Subcutaneous abdominal adipose tissue (tissue), 5 donors: ENCODE data around the gene KDSR.
"Not testable (repeated sequence)": the region's sequence is repeated elsewhere in the genome, so short reads cannot be mapped to it uniquely, and the experiment has no call there.

Experiments
- H3K27ac ChIP-seq: one replicate; pipeline ENCODE4 v1.7.0; 2013; ENCODE audit warnings: low read depth, mild to moderate bottlenecking, inconsistent platforms, low read length, moderate library complexity
- H3K27me3 ChIP-seq, 5 donors: one replicate each; pipeline ENCODE4 v1.7.0; 2013; ENCODE audit warnings: low read length in 5 of 5, inconsistent platforms in 1 of 5; ENCODE audit not compliant: control insufficient read depth in 5 of 5, insufficient read depth in 4 of 5
- H3K36me3 ChIP-seq, 5 donors: one replicate each; pipeline ENCODE4 v1.7.0; 2013; ENCODE audit warnings: low read length in 5 of 5; ENCODE audit not compliant: control insufficient read depth in 5 of 5, insufficient read depth in 5 of 5
- H3K4me1 ChIP-seq, 5 donors: one replicate each; pipeline ENCODE4 v1.7.0; 2013; ENCODE audit warnings: low read length in 5 of 5, mild to moderate bottlenecking in 3 of 5, moderate library complexity in 1 of 5; ENCODE audit not compliant: control insufficient read depth in 5 of 5, insufficient read depth in 5 of 5
- H3K4me3 ChIP-seq, 5 donors: one replicate each; pipeline ENCODE4 v1.7.0; 2013; ENCODE audit warnings: low read length in 5 of 5, low read depth in 1 of 5
- H3K9ac ChIP-seq, 5 donors: one replicate each; pipeline ENCODE4 v1.7.0; 2013; ENCODE audit warnings: low read length in 5 of 5, mild to moderate bottlenecking in 4 of 5, moderate library complexity in 3 of 5
- H3K9me3 ChIP-seq, 5 donors: one replicate each; pipeline ENCODE4 v1.7.0; 2013; ENCODE audit warnings: low read length in 5 of 5; ENCODE audit not compliant: control insufficient read depth in 5 of 5
- donor health status: healthy.
- donor health status: healthy.
- donor health status: healthy.
- donor health status: healthy.
- donor health status: healthy.

The KDSR gene

GRCh38 chr18:63368611-63369010 is 1.6 kb upstream of the KDSR start:
- Histone ChIP-seq H3K9ac (peak overlapping the region in 2 of 5 donors; percentile 89 to 90), H3K4me1 (peaks cover 2 to 25% (median 21%) of the 10 kb centered on the region in 5 donors), H3K27ac (peak overlapping the region; percentile 93), H3K36me3 (no peaks in the 10 kb centered on the region), H3K9me3 (peaks cover 0 to 4% (median 0%) of the 10 kb centered on the region in 5 donors), H3K4me3 (peak overlapping the region in 3 of 5 donors; percentile 92 to 95 (median 94)), H3K27me3 (no peaks in the 10 kb centered on the region)

GRCh38 chr18:63366213-63367052 is 573 bp downstream of the KDSR start:
- peak overlapping the region; percentile 83 to 98 (median 94) for H3K4me3 ChIP-seq
- H3K36me3 ChIP-seq, result peaks cover 5 to 11% (median 11%) of the 10 kb centered on the region in 5 donors
- H3K4me1 ChIP-seq, result peaks cover 2 to 25% (median 21%) of the 10 kb centered on the region in 5 donors
- H3K27me3 ChIP-seq, result no peaks in the 10 kb centered on the region
- peak overlapping the region; percentile 68 to 90 (median 86) for H3K9ac ChIP-seq
- H3K27ac ChIP-seq, result peak overlapping the region; percentile 93
- H3K9me3 ChIP-seq, result no peaks in the 10 kb centered on the region

- H3K9me3 ChIP-seq, result no peaks in the 10 kb centered on the region
- peak overlapping the region; percentile 68 to 90 (median 86) for H3K9ac ChIP-seq
- no peaks in the 10 kb centered on the region for H3K27me3 ChIP-seq
- peak overlapping the region; percentile 93 for H3K27ac ChIP-seq
- peaks cover 2 to 25% (median 21%) of the 10 kb centered on the region in 5 donors for H3K4me1 ChIP-seq
- H3K36me3 ChIP-seq, result peaks cover 5 to 15% (median 12%) of the 10 kb centered on the region in 5 donors
- H3K4me3 ChIP-seq, result peak overlapping the region; percentile 83 to 98 (median 94)
Measured at GRCh38 chr18:63365876-63366212, 1.2 kb downstream of the KDSR start.

GRCh38 chr18:63363951-63364350 is 3.1 kb downstream of the KDSR start:
- Histone ChIP-seq H3K9ac (no peak overlapping the region), H3K4me3 (no peak overlapping the region), H3K27me3 (no peaks in the 10 kb centered on the region), H3K4me1 (peaks cover 2 to 25% (median 21%) of the 10 kb centered on the region in 5 donors), H3K36me3 (peaks cover 15 to 33% (median 26%) of the 10 kb centered on the region in 5 donors), H3K9me3 (no peaks in the 10 kb centered on the region), H3K27ac (no peak overlapping the region)

GRCh38 chr18:63363420-63363819 is 3.6 kb downstream of the KDSR start:
- Histone ChIP-seq H3K36me3 (peaks cover 15 to 35% (median 26%) of the 10 kb centered on the region in 5 donors), H3K4me1 (peaks cover 2 to 23% (median 21%) of the 10 kb centered on the region in 5 donors)
- H3K27me3 ChIP-seq, H3K4me3 ChIP-seq, H3K27ac ChIP-seq, H3K9me3 ChIP-seq, H3K9ac ChIP-seq: not testable (repeated sequence)

GRCh38 chr18:63356272-63356896 is 10.6 kb downstream of the KDSR start:
- H3K4me3 ChIP-seq, result no peak overlapping the region
- H3K36me3 ChIP-seq, result peaks cover 28 to 75% (median 63%) of the 10 kb centered on the region in 5 donors
- no peaks in the 10 kb centered on the region for H3K27me3 ChIP-seq
- H3K9me3 ChIP-seq, result no peaks in the 10 kb centered on the region
- no peaks in the 10 kb centered on the region for H3K4me1 ChIP-seq
- H3K27ac ChIP-seq, result no peak overlapping the region
- H3K9ac ChIP-seq, result no peak overlapping the region

GRCh38 chr18:63350230-63350629 is 16.8 kb downstream of the KDSR start:
- Histone ChIP-seq H3K27ac (no peak overlapping the region), H3K36me3 (peaks cover 28 to 79% (median 69%) of the 10 kb centered on the region in 5 donors), H3K4me1 (peaks cover 0 to 12% (median 7%) of the 10 kb centered on the region in 5 donors), H3K9ac (no peak overlapping the region), H3K9me3 (no peaks in the 10 kb centered on the region), H3K4me3 (no peak overlapping the region), H3K27me3 (no peaks in the 10 kb centered on the region)

GRCh38 chr18:63348508-63349136 is 18.4 kb downstream of the KDSR start:
- no peak overlapping the region for H3K4me3 ChIP-seq
- H3K9ac ChIP-seq, result no peak overlapping the region
- peaks cover 24 to 76% (median 65%) of the 10 kb centered on the region in 5 donors for H3K36me3 ChIP-seq
- no peaks in the 10 kb centered on the region for H3K9me3 ChIP-seq
- H3K27me3 ChIP-seq, result no peaks in the 10 kb centered on the region
- no peak overlapping the region for H3K27ac ChIP-seq
- H3K4me1 ChIP-seq, result peaks cover 0 to 21% (median 13%) of the 10 kb centered on the region in 5 donors

- no peak overlapping the region for H3K4me3 ChIP-seq
- no peaks in the 10 kb centered on the region for H3K27me3 ChIP-seq
- H3K4me1 ChIP-seq, result peaks cover 0 to 21% (median 17%) of the 10 kb centered on the region in 5 donors
- no peak overlapping the region for H3K9ac ChIP-seq
- peaks cover 24 to 70% (median 68%) of the 10 kb centered on the region in 5 donors for H3K36me3 ChIP-seq
- peak overlapping the region; percentile 35 for H3K27ac ChIP-seq
- H3K9me3 ChIP-seq, result no peaks in the 10 kb centered on the region
Measured at GRCh38 chr18:63346480-63347183, 20.4 kb downstream of the KDSR start.
